GM19397 (cell line): ENCODE data around the gene RBM12.
"Not testable (repeated sequence)": the region's sequence is repeated elsewhere in the genome, so short reads cannot be mapped to it uniquely, and the experiment has no call there.

ENCODE experiments used
- ATAC-seq: cut with Tn5 transposase; IDR thresholded peaks from one replicate; pipeline ENCODE4 v1.9.1; 2021; ENCODE audit warnings: mild to moderate bottlenecking, moderate library complexity; ENCODE audit not compliant: unreplicated experiment

The RBM12 gene

DNA sequence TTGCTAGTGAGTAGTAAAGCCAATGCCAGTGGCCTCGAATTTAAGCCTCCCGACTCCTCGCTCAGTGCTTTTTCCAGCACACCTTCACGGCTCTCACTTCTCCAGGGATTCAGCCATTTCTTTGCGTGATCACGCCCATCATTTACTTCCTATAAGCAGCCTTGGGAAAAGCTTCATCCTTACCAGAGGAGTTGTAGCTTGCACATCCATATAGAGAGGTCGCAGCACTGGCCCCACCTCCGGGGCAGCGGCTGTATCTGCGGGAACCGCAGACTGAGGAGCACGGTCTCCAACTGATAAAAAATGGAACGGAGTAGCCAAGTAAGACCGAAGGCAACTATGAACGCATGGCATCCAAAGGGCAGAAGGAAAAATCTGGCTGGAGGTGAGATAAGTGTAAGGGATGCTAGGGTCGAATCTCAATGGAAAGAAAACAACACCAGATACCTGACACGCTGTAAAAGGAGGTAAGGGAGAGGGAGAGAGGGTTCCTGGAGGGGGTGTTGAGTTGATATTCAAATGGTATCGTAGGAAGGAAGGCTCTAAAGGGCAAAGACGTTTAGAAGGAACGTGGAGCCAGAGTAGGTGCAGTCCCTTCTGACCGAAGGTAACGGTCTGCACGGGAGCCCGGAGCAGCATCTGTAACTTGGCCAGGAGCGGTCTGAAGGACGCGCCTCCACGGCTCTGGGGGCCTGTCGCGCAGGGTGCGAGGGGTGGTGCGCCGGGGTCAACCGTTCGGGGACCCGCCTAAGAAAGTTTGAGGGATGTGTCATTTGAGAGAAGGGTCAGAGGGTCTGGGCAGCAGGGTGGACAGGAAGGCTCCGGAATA lies 33.8 kb upstream of the RBM12 start:
- ATAC-seq, result peak; percentile 39

GRCh38 chr20:35697696-35698297 lies 33.1 kb upstream of the RBM12 start:
- no peak for ATAC-seq

DNA sequence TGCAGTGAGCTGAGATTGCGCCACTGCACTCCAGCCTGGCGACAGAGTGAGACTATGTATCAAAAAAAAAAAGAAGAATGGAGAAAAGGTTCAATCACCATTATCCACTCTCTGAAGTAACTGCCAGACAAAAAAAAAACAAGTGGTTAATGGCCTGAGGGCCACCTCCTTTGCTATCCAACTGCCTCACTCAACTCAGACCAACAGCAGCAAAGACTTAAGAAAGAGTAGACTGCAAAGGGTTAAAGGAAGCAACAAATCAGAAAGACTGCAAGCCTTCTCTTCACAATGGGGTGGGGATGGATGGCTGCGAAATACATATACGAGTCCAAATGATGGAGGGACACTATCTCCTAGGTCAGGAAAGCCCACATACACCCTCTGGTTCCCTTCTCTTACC lies 31.3 kb upstream of the RBM12 start:
- no peak for ATAC-seq

DNA sequence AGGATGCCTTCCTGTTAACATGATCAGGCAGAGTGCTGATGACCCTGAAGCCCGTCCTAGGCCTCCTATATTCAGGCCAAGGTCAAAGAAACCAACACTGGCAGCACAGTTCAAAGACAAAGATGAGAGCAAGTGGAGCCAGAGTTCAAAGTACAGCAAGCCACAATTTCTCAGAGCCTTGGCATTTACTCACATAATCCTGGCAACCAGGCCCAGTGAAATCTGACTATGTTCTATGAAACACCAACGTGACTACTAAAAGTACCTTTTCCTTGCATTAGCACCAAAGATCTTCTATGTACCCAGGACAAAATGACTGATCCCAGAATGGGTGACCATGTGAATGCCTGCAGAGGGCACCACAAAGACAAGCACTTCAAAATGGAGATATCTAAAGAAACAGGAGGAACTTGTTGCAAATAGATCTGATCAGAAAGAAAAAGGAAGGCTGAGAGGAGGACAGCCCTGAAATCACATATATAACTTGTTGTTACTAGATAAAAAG lies 30.6 kb upstream of the RBM12 start:
- ATAC-seq, result no peak

- ATAC-seq, result no peak
These were observed 25.6 kb upstream of the RBM12 start for GRCh38 chr20:35690265-35690664.

GRCh38 chr20:35686872-35687271 lies 22.2 kb upstream of the RBM12 start:
- not testable (repeated sequence) for ATAC-seq

DNA sequence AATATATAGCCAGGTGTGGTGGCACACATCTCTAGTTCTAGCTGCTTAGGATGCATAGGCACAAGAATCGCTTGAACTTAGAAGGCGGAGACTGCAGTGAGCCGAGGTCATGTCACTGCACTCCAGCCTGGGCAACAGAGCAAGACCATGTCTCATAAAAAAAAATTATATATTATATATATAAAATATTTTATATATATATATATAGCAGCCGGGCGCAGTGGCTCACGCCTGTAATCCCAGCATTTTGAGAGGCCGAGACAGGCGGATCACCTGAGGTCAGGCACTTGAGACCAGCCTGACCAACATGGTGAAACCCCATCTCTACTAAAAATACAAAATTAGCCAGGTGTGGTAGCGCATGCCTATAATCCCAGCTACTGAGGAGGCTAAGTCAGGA lies 20.7 kb upstream of the RBM12 start:
- not testable (repeated sequence) for ATAC-seq

GRCh38 chr20:35681960-35682359 lies 17.3 kb upstream of the RBM12 start:
- no peak for ATAC-seq

DNA sequence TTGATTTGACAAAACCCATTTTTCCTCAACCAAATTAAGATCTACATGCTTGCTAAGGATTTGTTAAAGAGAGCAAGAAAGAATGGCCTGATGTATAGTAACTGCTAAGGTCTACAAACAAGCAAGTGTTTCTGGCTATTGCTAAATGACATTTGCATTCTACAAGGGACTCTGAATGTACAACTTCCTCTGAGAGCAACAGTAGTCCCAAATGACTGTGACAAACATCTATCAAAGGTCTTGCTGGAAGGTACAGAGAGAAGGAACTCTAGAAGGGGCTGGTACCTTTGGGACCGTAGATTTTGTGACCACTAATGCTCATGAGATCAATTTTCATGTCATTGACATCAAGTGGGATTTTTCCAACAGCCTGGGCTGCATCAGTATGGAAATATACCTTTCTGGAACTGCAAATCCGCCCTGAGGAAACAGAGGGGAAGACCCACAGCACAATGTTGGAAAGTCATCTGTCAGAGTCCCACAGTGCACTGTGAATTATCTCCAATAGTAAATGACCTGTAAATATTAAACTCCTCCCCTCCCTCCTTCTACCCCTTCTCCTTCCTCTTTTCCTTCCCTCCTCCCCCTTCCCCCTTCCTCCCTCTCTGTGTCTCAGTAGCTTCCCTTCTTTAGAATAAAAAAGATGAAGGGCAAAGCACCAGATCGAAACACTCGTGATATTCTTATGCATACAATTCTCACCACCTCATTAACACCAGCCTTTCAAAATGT lies 15.9 kb upstream of the RBM12 start:
- ATAC-seq, result no peak

DNA sequence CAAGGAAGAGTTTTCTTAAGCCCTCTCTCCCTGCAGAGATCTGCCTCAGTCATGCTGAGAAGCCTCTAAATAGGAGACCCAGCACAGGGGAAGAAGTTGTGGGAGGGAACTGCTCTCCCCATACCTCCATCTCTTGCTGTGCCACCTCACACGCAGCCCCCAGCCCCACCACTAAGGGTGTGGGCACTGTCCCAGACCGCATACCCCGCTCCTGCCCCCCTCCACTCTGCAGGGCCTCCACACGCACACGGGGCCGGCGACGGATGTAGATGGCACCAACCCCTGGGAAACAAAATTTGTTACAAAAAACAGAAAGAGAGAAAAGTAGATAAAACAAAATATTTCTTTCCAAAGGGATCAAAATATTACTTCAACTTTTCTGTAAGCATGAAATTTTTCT lies 10.2 kb upstream of the RBM12 start:
- ATAC-seq, result no peak

DNA sequence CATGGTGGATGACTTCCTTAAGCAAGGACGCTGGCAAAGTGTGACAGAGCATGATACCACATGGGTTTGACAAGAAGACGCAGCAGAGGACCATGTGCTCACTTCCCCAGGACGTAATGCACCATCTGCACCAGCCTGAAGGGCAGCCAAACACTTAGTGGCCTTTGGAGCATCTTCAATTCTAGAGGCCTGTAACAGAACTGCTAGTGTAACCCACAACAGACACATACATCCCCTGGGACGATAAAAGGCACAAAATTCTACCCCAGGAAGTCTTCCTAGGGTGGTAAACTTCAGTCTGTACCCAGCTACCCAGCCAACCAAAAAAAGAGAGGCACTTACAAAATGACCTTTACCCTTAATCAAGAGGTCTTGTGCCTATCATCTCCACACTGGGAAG lies 9.2 kb upstream of the RBM12 start:
- ATAC-seq, result no peak

GRCh38 chr20:35669681-35670080 lies 5.0 kb upstream of the RBM12 start:
- no peak for ATAC-seq

- ATAC-seq, result no peak
These were observed 4.5 kb upstream of the RBM12 start for GRCh38 chr20:35669221-35669620.

- ATAC-seq, result no peak
These were observed 1.2 kb upstream of the RBM12 start for GRCh38 chr20:35665949-35666288.

GRCh38 chr20:35663516-35664465 lies 909 bp downstream of the RBM12 start:
- peak; percentile 37 for ATAC-seq

- no peak for ATAC-seq
These were observed 2.1 kb downstream of the RBM12 start for GRCh38 chr20:35662551-35662950.

DNA sequence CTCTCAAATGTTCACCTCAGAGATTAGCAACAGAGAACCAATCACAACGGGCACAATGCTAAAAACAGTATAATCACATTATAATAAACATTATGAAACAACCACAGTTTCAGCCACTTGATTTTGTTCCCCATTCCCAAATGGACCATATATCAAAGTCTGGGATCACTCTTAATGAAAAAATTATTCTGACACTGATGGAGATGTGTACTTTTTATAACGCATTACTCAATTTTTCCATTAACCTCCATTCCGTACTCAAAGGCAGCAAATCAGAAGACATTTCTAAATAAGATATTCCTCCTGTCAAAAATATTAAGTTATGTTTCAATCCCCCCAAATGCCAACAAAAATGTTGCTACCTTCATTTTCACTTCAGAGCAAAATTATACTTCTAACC lies 2.8 kb downstream of the RBM12 start:
- ATAC-seq, result no peak

- no peak for ATAC-seq
These were observed 3.6 kb downstream of the RBM12 start for GRCh38 chr20:35661053-35661452.

- ATAC-seq, result no peak
These were observed 4.4 kb downstream of the RBM12 start for GRCh38 chr20:35660122-35660937.

- no peak for ATAC-seq
These were observed 7.4 kb downstream of the RBM12 start for GRCh38 chr20:35657271-35657670.
